Gastrocnemius medialis (tissue), 4 donors: ENCODE measurements around the gene SIDT1. TPM values are rescaled to one million over a fixed set of nuclear protein-coding genes. Genes with fewer than 3 reads are reported as not detected.

Source experiments
- ATAC-seq, 2 donors: fragments of 150-250 bp; one replicate each; pipeline ENCODE4 v1.9.1; 2016
- DNase-seq, 2 donors: peaks; one replicate each; pipeline ENCODE4 v3.0.0-alpha.2; 2019
- H3K27ac ChIP-seq, 4 donors: fragments of 200-600 bp; sonication (generic); 1 replicate in 1 of 4; 2 replicates in 3 of 4; pipeline ENCODE4 v1.5.1; 2016 to 2018; ENCODE audit warnings: mild to moderate bottlenecking in 2 of 4, moderate library complexity in 1 of 4
- H3K27me3 ChIP-seq, 3 donors: fragments of 200-600 bp; sonication (generic) in 2 of 3; 1 replicate in 1 of 3; 2 replicates in 2 of 3; pipeline versions ENCODE4 v1.5.1 to v1.6.0; 2016 to 2019; ENCODE audit warnings: mild to moderate bottlenecking in 1 of 3, moderate library complexity in 1 of 3
- H3K36me3 ChIP-seq, 2 donors: fragments of 200-600 bp; sonication (generic) in 1 of 2; one replicate each; pipeline ENCODE4 v1.5.1; 2017 to 2018
- H3K4me1 ChIP-seq, 2 donors: fragments of 200-600 bp; sonication (generic) in 1 of 2; one replicate each; pipeline ENCODE4 v1.5.1; 2016 to 2017; ENCODE audit warnings: mild to moderate bottlenecking in 2 of 2
- H3K4me3 ChIP-seq, 4 donors: fragments of 200-600 bp; sonication (generic) in 3 of 4; 1 replicate in 1 of 4; 2 replicates in 3 of 4; pipeline ENCODE4 v1.5.1; 2016 to 2019; ENCODE audit warnings: mild to moderate bottlenecking in 2 of 4
- H3K9me3 ChIP-seq, 3 donors: fragments of 200-600 bp; sonication (generic) in 2 of 3; 1 replicate in 1 of 3; 2 replicates in 2 of 3; pipeline ENCODE4 v1.5.1; 2016 to 2019
- POLR2A ChIP-seq, 2 donors: fragments of 450-650 bp; IDR thresholded peaks; one replicate each; pipeline ENCODE4 v1.6.1; 2017; ENCODE audit warnings: antibody characterized with exemption in 2 of 2, mild to moderate bottlenecking in 2 of 2, moderate library complexity in 2 of 2
- in situ Hi-C, 4 donors: fragments of 200-750 bp; cut with MboI; loops; one replicate each; pipeline versions ENCODE4 v1.15.0 to v1.8.0; 2017; ENCODE audit warnings: low sequenced_read_pairs in 4 of 4
- intact Hi-C: fragments of 100-400 bp; cut with DNase I; formaldehyde crosslinking; loops from one replicate; pipeline ENCODE4 v1.15.1; 2023; ENCODE audit warnings: low total_unique reads
- total RNA-seq, 4 donors: library from RNA; depleted of rRNA; stranded (reverse); fragments of >200 nt; gene quantifications; one replicate each; pipeline versions ENCODE4 v1.1.0 to v1.2.3, GENCODE V29; 2016
- TF ChIP-seq, protein P1 (sequence below), 5 experiments: fragments of 450-650 bp in 3 of 5; fragments of 200-600 bp in 2 of 5; sonication (generic) in 2 of 5; IDR thresholded peaks in 4 of 5; conservative IDR thresholded peaks in 1 of 5; 1 replicate in 4 of 5; 2 replicates in 1 of 5; pipeline ENCODE4 v1.5.1; 2016 to 2019; ENCODE audit warnings: antibody characterized with exemption in 5 of 5, mild to moderate bottlenecking in 3 of 5, moderate library complexity in 3 of 5

Gene SIDT1
- total RNA-seq, 4 donors from 2014 or later: 0.13 to 0.87 (median 0.19) TPM; not detected in 1

- in situ Hi-C loops (no loop called here), intact Hi-C loops (no loop called here)
- H3K4me3 ChIP-seq: no peak overlapping the region
- DNase-seq (no peak), ATAC-seq (no peak)
- no peaks in the 10 kb centered on the region for H3K27me3 ChIP-seq
- no peaks in the 10 kb centered on the region for H3K36me3 ChIP-seq
- no peaks in the 10 kb centered on the region for H3K4me1 ChIP-seq
- no peaks in the 10 kb centered on the region for H3K9me3 ChIP-seq
- no peak overlapping the region for H3K27ac ChIP-seq
- TF ChIP-seq POLR2A (IDR thresholded peaks at IDR 0.05): no peak
- TF ChIP-seq, protein P1, sequence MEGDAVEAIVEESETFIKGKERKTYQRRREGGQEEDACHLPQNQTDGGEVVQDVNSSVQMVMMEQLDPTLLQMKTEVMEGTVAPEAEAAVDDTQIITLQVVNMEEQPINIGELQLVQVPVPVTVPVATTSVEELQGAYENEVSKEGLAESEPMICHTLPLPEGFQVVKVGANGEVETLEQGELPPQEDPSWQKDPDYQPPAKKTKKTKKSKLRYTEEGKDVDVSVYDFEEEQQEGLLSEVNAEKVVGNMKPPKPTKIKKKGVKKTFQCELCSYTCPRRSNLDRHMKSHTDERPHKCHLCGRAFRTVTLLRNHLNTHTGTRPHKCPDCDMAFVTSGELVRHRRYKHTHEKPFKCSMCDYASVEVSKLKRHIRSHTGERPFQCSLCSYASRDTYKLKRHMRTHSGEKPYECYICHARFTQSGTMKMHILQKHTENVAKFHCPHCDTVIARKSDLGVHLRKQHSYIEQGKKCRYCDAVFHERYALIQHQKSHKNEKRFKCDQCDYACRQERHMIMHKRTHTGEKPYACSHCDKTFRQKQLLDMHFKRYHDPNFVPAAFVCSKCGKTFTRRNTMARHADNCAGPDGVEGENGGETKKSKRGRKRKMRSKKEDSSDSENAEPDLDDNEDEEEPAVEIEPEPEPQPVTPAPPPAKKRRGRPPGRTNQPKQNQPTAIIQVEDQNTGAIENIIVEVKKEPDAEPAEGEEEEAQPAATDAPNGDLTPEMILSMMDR (IDR thresholded peaks at IDR 0.05 in 4 of 5, conservative IDR thresholded peaks at IDR 0.05 in 1 of 5): no peak
Observed at GRCh38 chr3:113555138-113555537, 22.8 kb downstream of the SIDT1 start.

DNA sequence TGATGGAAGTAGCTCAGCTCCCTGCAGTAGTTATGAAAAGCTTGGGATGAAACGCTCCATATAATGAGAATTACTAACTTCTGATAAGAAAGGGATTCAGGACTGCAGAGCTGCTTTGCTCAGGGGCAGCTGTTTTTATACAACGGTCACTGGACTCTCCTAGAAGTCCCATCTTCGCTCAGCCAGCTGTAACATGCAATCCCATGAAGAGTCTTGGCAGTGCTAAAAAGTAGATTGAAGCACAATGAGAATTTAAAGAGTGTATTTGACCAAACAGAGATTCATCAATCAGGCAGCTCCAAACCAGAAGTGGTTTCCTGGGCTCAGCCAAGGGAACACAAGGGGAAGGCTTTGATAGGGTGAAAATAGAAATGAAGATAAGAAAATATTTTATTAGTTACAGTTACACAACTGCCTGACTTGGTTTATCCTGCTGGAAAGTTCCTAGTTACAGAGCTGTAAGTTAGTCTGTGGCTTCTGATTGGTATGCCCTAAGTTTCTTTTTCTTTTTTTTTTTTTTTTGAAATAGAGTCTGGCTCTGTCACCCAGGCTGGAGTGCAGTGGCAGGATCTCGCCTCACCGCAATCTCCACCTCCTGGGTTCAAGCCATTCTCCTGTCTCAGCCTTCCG is 24.1 kb downstream of the SIDT1 start:
- in situ Hi-C loops (no loop called here), intact Hi-C loops (no loop called here)
- Histone ChIP-seq H3K4me3 (no peak overlapping the region), H3K36me3 (no peaks in the 10 kb centered on the region), H3K9me3 (no peaks in the 10 kb centered on the region), H3K27me3 (no peaks in the 10 kb centered on the region), H3K27ac (no peak overlapping the region), H3K4me1 (no peaks in the 10 kb centered on the region)
- TF ChIP-seq, protein P1 (IDR thresholded peaks at IDR 0.05 in 4 of 5, conservative IDR thresholded peaks at IDR 0.05 in 1 of 5): no peak
- TF ChIP-seq POLR2A (IDR thresholded peaks at IDR 0.05): no peak
- DNase-seq: no peak
- no peak for ATAC-seq

GRCh38 chr3:113556946-113557335 is 24.6 kb downstream of the SIDT1 start:
- H3K36me3 ChIP-seq: no peaks in the 10 kb centered on the region
- no peak overlapping the region for H3K27ac ChIP-seq
- H3K4me3 ChIP-seq: no peak overlapping the region
- no peaks in the 10 kb centered on the region for H3K9me3 ChIP-seq
- TF ChIP-seq, protein P1 (IDR thresholded peaks at IDR 0.05 in 4 of 5, conservative IDR thresholded peaks at IDR 0.05 in 1 of 5): no peak
- TF ChIP-seq POLR2A (IDR thresholded peaks at IDR 0.05): no peak
- H3K27me3 ChIP-seq: no peaks in the 10 kb centered on the region
- DNase-seq (no peak), ATAC-seq (no peak)
- intact Hi-C loops (no loop called here), in situ Hi-C loops (no loop called here)
- H3K4me1 ChIP-seq: no peaks in the 10 kb centered on the region

GRCh38 chr3:113557374-113557773 is 25.0 kb downstream of the SIDT1 start:
- DNase-seq (no peak), ATAC-seq (no peak)
- H3K4me3 ChIP-seq: no peak overlapping the region
- no peaks in the 10 kb centered on the region for H3K27me3 ChIP-seq
- H3K36me3 ChIP-seq: no peaks in the 10 kb centered on the region
- no peak overlapping the region for H3K27ac ChIP-seq
- H3K9me3 ChIP-seq: no peaks in the 10 kb centered on the region
- TF ChIP-seq POLR2A (IDR thresholded peaks at IDR 0.05): no peak
- TF ChIP-seq, protein P1 (IDR thresholded peaks at IDR 0.05 in 4 of 5, conservative IDR thresholded peaks at IDR 0.05 in 1 of 5): no peak
- no peaks in the 10 kb centered on the region for H3K4me1 ChIP-seq
- intact Hi-C loops (no loop called here), in situ Hi-C loops (no loop called here)

GRCh38 chr3:113559009-113559408 is 26.7 kb downstream of the SIDT1 start:
- no peaks in the 10 kb centered on the region for H3K27me3 ChIP-seq
- no peak overlapping the region for H3K4me3 ChIP-seq
- no peak overlapping the region for H3K27ac ChIP-seq
- no peaks in the 10 kb centered on the region for H3K4me1 ChIP-seq
- no peak for DNase-seq
- TF ChIP-seq POLR2A (IDR thresholded peaks at IDR 0.05): no peak
- TF ChIP-seq, protein P1 (IDR thresholded peaks at IDR 0.05 in 4 of 5, conservative IDR thresholded peaks at IDR 0.05 in 1 of 5): no peak
- in situ Hi-C loops: no loop called here
- no peaks in the 10 kb centered on the region for H3K9me3 ChIP-seq
- ATAC-seq: no peak
- no peaks in the 10 kb centered on the region for H3K36me3 ChIP-seq
- intact Hi-C loops: no loop called here
